CD4-positive, alpha-beta T cell (primary cell): ENCODE data around the gene CDSN. TPM values are rescaled to one million over a fixed set of nuclear protein-coding genes. Genes with fewer than 3 reads are reported as not detected.

Experiments used
- ATAC-seq: fragments of 200-7000 bp; cut with Tn5 transposase; one replicate; pipeline ENCODE4 v1.10.0; 2022; ENCODE audit warnings: mild to moderate bottlenecking; ENCODE audit not compliant: poor library complexity
- CTCF ChIA-PET: fragments of 350-600 bp; sonication (Branson Sonifier 250); formaldehyde crosslinking; loops from one replicate; lab custom pipeline; 2021; ENCODE audit warnings: antibody characterized with exemption, inconsistent platforms; lab: Charles Lee
- POLR2A ChIA-PET: fragments of 350-600 bp; sonication (Branson Sonifier 250); formaldehyde crosslinking; loops from one replicate; lab custom pipeline; 2021; ENCODE audit warnings: antibody characterized with exemption, inconsistent platforms; lab: Charles Lee
- DNase-seq, 14 experiments: peaks; one replicate each; pipeline ENCODE4 v3.0.0-alpha.2; 2013 to 2020; ENCODE audit warnings: mixed read lengths in 2 of 14
- H3K27ac ChIP-seq, 2 donors: one replicate each; pipeline versions ENCODE4 v1.5.1 to v1.7.0; 2013; ENCODE audit warnings: low read length in 2 of 2, low read depth in 1 of 2, mild to moderate bottlenecking in 1 of 2
- H3K27me3 ChIP-seq, 2 experiments: 1 replicate in 1 of 2; 2 replicates in 1 of 2; pipeline versions ENCODE4 v1.6.1 to v1.7.0; 2013; ENCODE audit warnings: low read length in 2 of 2, control low read depth in 1 of 2, mild to moderate bottlenecking in 1 of 2, moderate library complexity in 1 of 2; ENCODE audit not compliant: insufficient read depth in 2 of 2, control insufficient read depth in 1 of 2
- H3K36me3 ChIP-seq: one replicate; pipeline ENCODE4 v1.6.1; 2013; ENCODE audit warnings: low read length, control low read depth; ENCODE audit not compliant: insufficient read depth
- H3K4me1 ChIP-seq: one replicate; pipeline ENCODE4 v1.6.1; 2013; ENCODE audit warnings: low read length, control low read depth; ENCODE audit not compliant: insufficient read depth
- H3K4me3 ChIP-seq: one replicate; pipeline ENCODE4 v1.5.1; 2013; ENCODE audit warnings: mild to moderate bottlenecking, low read length, moderate library complexity
- H3K9me3 ChIP-seq, 2 experiments: 1 replicate in 1 of 2; 2 replicates in 1 of 2; pipeline versions ENCODE4 v1.6.1 to v1.7.0; 2013; ENCODE audit warnings: low read length in 2 of 2, mild to moderate bottlenecking in 2 of 2, control low read depth in 1 of 2, moderate library complexity in 1 of 2; ENCODE audit not compliant: control insufficient read depth in 1 of 2, insufficient read depth in 1 of 2
- H3K27ac Mint-ChIP-seq: one replicate; pipeline ENCODE4 v1.8.0; 2020; ENCODE audit warnings: mixed read lengths
- H3K27me3 Mint-ChIP-seq: one replicate; pipeline ENCODE4 v1.8.0; 2021; ENCODE audit warnings: mixed read lengths
- H3K36me3 Mint-ChIP-seq: one replicate; pipeline ENCODE4 v1.8.0; 2021; ENCODE audit warnings: low read depth, mixed read lengths
- H3K4me1 Mint-ChIP-seq: one replicate; pipeline ENCODE4 v1.8.0; 2021; ENCODE audit warnings: low read depth, mixed read lengths
- H3K4me3 Mint-ChIP-seq: one replicate; pipeline ENCODE4 v1.8.0; 2020; ENCODE audit warnings: mild to moderate bottlenecking, mixed read lengths
- H3K9me3 Mint-ChIP-seq: one replicate; pipeline ENCODE4 v1.8.0; 2020; ENCODE audit warnings: mixed read lengths
- CTCF ChIP-seq: fragments of 200-600 bp; IDR thresholded peaks from one replicate; pipeline ENCODE4 v1.8.0; 2022; ENCODE audit warnings: antibody characterized with exemption, mild to moderate bottlenecking
- intact Hi-C, 2 experiments: fragments of 100-400 bp; cut with DNase I in 1 of 2; cut with micrococcal nuclease in 1 of 2; formaldehyde crosslinking; loops; one replicate each; pipeline versions ENCODE4 v1.15.1 to v1.9.0; 2023 to 2025; cut with DNase I, micrococcal nuclease
- total RNA-seq, 174 experiments: library from RNA in 2 of 174; stranded (reverse) in 2 of 174; gene quantifications; one replicate each; pipeline ENCODE4 v1.2.3 and lab custom pipeline; 2021 to 2026

CDSN gene
- total RNA-seq, 2 experiments from 2014 or later: not detected

DNA sequence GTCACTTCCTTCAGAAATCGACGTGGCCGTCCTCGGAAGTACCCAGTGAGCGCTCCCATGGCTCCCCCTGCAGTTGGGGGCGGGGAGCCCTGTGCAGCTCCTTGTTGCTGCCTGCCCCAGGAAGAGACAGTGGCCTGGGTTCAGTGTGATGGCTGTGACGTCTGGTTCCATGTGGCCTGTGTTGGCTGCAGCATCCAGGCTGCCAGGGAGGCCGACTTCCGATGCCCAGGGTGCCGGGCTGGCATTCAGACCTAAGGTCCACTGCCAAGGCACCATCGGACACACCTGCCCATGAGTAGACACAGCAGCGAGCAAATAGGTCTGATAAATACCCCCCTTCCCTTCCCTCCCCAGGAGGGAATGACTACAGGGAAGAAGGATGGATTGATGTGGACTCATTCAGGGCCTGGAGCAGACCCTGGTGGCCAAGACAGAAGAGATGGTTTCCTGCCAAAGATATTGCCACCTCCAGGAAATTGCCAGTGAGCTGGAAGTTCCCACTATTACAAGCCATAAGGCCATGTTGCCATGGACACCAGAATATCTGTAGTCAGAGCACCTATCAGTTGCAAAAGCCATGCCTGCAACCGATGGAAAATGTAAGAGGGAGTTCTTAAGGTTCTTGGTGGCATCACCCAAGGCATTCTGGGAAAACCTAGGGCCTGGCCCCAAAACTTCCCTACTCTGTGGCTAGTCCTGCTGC, 42.4 kb upstream of the CDSN start:
- no peak for ATAC-seq
- H3K36me3 Mint-ChIP-seq: peaks cover 13% of the 10 kb centered on the region
- no peak overlapping the region for H3K27ac ChIP-seq
- H3K4me1 Mint-ChIP-seq: peaks cover 25% of the 10 kb centered on the region
- intact Hi-C loops: no loop called here
- H3K4me3 ChIP-seq: no peak overlapping the region
- H3K27ac Mint-ChIP-seq: no peak overlapping the region
- H3K27me3 Mint-ChIP-seq: no peaks in the 10 kb centered on the region
- no peaks in the 10 kb centered on the region for H3K9me3 Mint-ChIP-seq
- CTCF ChIA-PET: no interaction called here
- H3K27me3 ChIP-seq: no peaks in the 10 kb centered on the region
- no peak for DNase-seq
- no peaks in the 10 kb centered on the region for H3K9me3 ChIP-seq
- POLR2A ChIA-PET: no interaction called here
- peaks cover 4% of the 10 kb centered on the region for H3K36me3 ChIP-seq
- no peak overlapping the region for H3K4me3 Mint-ChIP-seq
- TF ChIP-seq CTCF: no peak
- H3K4me1 ChIP-seq: peaks cover 20% of the 10 kb centered on the region

DNA sequence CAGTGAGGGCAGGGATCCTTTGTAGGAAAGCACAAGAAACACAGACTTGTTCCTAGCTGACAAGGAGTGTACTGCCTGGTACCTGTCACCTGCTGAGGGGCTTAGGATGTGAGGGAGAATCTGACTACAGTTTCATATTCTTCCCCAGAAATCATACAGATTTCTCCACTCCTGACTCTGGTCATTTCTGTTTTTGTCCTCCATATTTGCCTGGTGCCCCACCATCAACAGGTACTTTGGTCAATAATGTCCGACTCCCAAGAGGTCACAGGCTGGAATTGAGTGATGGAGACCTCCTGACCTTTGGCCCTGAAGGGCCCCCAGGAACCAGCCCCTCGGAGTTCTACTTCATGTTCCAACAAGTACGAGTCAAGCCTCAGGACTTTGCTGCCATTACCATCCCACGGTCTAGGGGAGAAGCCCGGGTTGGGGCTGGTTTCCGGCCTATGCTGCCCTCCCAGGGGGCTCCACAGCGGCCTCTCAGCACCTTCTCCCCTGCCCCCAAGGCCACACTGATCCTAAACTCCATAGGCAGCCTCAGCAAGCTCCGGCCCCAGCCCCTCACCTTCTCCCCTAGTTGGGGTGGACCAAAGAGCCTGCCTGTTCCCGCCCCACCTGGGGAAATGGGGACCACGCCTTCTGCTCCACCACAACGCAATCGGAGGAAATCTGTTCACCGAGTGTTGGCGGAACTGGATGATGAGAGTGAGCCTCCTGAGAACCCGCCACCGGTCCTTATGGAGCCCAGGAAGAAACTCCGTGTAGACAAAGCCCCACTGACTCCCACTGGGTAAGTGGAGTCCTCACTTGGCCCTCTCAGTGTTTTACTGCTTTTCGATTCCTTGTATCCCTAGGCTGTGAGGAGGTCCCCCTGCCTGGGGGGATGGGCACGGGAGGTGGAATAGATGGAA, 41.2 kb upstream of the CDSN start:
- no peak for DNase-seq
- Histone ChIP-seq H3K27me3 (no peaks in the 10 kb centered on the region), H3K36me3 (peaks cover 4% of the 10 kb centered on the region), H3K4me1 (peaks cover 26% of the 10 kb centered on the region), H3K27ac (no peak overlapping the region), H3K9me3 (no peaks in the 10 kb centered on the region), H3K4me3 (no peak overlapping the region)
- H3K9me3 Mint-ChIP-seq: no peaks in the 10 kb centered on the region
- ChIA-PET POLR2A (no interaction called here), CTCF (interaction anchor here (0.6 kb wide), 1 partner anchor 101 kb away, joined by 3 read pairs; no protein-coding TSS in a partner anchor)
- H3K36me3 Mint-ChIP-seq: peaks cover 13% of the 10 kb centered on the region
- intact Hi-C loops: no loop called here
- H3K27me3 Mint-ChIP-seq: no peaks in the 10 kb centered on the region
- TF ChIP-seq CTCF: no peak
- H3K4me3 Mint-ChIP-seq: peak overlapping the region; percentile 42
- H3K27ac Mint-ChIP-seq: no peak overlapping the region
- no peak for ATAC-seq
- peaks cover 33% of the 10 kb centered on the region for H3K4me1 Mint-ChIP-seq
